HepG2 (cell line): ENCODE results near the gene CTU2.

ENCODE experiments used
- JUND ChIP-seq: sonication (generic); formaldehyde crosslinking; IDR thresholded peaks from 2 replicates; pipeline ENCODE4 v1.8.0; 2022; ENCODE audit warnings: mild to moderate bottlenecking, missing genetic modification reagents
- RFX1 ChIP-seq: fragments of 450-650 bp; IDR thresholded peaks from 2 replicates; pipeline ENCODE4 v1.6.1; 2017
- ZFP36 ChIP-seq: fragments of 150-350 bp; IDR thresholded peaks from 2 replicates; pipeline ENCODE4 v1.6.1; 2018; ENCODE audit warnings: borderline replicate concordance, low read length, low read depth; ENCODE audit not compliant: partially characterized antibody
- ZNF274 ChIP-seq: sonication (generic); formaldehyde crosslinking; IDR thresholded peaks from 2 replicates; pipeline ENCODE4 v1.5.1; 2020; ENCODE audit warnings: mild to moderate bottlenecking, missing genetic modification reagents
- ZNF331 ChIP-seq: sonication (generic); formaldehyde crosslinking; IDR thresholded peaks from 2 replicates; pipeline ENCODE4 v1.4.0; 2020; ENCODE audit warnings: missing genetic modification reagents
- TF ChIP-seq, protein P1 (sequence below): sonication (generic); formaldehyde crosslinking; conservative IDR thresholded peaks from 2 replicates; pipeline ENCODE4 v1.8.1; 2023; ENCODE audit warnings: missing genetic modification reagents
- TF ChIP-seq, protein P2 (sequence below): sonication (generic); formaldehyde crosslinking; IDR thresholded peaks from 2 replicates; pipeline ENCODE4 v1.5.0; 2020; ENCODE audit warnings: mild to moderate bottlenecking, missing genetic modification reagents, moderate library complexity
- TF ChIP-seq, protein P3 (sequence below): sonication (generic); formaldehyde crosslinking; IDR thresholded peaks from 2 replicates; pipeline ENCODE4 v1.4.0; 2020; ENCODE audit warnings: missing genetic modification reagents
- TF ChIP-seq, protein P4 (sequence below), 2 experiments: IDR thresholded peaks; 2 replicates each; pipeline ENCODE4 v1.6.1; 2011 to 2012; ENCODE audit warnings: low read length in 2 of 2, borderline replicate concordance in 1 of 2, low read depth in 1 of 2, mild to moderate bottlenecking in 1 of 2, moderate library complexity in 1 of 2

DNA sequence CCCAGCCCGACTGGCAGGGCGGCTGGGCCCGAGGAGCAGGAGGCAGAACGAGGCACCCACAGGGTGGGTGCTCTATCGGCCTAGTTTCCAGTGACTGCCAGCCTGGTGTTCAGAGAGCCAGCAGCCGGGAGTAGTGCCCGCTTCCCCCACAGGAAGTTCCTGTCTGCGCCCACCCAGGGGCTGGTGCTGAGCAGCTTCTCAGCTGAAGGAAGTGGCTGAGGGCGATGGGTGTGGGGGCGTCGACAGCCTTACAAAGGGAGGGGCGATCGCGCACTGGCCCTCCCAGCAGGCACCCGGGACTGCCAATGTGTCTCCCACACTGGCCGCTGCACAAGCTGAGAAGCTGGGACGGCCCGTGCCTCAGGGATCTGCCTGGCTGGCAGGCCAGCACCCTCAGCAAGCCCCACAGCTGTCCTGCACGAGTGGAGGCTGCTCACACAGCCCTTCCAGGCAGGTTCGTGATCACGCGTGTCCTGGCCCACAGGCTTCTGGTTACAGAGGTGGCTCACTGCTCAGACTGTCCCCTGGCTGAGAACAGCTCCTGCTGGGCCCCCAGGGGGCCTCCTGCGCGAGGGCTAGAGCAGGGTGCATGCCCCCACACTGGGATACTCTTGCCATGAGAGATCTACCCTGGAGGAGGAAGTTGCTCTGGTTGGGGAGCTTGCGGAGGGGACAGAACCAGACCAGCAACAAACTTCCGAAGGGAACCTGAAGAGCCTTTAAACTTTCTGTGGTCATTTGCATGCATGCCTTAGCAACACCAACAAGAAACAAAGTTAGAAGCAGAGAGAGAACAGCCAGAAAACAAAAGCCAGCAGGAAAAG, 2.6 kb upstream of the CTU2 start:
- TF ChIP-seq ZFP36 (no peak), JUND (CRISPR knock-in tag) (no peak), RFX1 (no peak), ZNF331 (CRISPR knock-in tag) (no peak), ZNF274 (CRISPR knock-in tag) (no peak)
- TF ChIP-seq, protein P1, sequence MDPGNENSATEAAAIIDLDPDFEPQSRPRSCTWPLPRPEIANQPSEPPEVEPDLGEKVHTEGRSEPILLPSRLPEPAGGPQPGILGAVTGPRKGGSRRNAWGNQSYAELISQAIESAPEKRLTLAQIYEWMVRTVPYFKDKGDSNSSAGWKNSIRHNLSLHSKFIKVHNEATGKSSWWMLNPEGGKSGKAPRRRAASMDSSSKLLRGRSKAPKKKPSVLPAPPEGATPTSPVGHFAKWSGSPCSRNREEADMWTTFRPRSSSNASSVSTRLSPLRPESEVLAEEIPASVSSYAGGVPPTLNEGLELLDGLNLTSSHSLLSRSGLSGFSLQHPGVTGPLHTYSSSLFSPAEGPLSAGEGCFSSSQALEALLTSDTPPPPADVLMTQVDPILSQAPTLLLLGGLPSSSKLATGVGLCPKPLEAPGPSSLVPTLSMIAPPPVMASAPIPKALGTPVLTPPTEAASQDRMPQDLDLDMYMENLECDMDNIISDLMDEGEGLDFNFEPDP, result no peak
- TF ChIP-seq, protein P2, sequence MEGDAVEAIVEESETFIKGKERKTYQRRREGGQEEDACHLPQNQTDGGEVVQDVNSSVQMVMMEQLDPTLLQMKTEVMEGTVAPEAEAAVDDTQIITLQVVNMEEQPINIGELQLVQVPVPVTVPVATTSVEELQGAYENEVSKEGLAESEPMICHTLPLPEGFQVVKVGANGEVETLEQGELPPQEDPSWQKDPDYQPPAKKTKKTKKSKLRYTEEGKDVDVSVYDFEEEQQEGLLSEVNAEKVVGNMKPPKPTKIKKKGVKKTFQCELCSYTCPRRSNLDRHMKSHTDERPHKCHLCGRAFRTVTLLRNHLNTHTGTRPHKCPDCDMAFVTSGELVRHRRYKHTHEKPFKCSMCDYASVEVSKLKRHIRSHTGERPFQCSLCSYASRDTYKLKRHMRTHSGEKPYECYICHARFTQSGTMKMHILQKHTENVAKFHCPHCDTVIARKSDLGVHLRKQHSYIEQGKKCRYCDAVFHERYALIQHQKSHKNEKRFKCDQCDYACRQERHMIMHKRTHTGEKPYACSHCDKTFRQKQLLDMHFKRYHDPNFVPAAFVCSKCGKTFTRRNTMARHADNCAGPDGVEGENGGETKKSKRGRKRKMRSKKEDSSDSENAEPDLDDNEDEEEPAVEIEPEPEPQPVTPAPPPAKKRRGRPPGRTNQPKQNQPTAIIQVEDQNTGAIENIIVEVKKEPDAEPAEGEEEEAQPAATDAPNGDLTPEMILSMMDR (CRISPR knock-in tag), result no peak
- TF ChIP-seq, protein P3, sequence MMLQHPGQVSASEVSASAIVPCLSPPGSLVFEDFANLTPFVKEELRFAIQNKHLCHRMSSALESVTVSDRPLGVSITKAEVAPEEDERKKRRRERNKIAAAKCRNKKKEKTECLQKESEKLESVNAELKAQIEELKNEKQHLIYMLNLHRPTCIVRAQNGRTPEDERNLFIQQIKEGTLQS (CRISPR knock-in tag), result no peak
- TF ChIP-seq, protein P4, sequence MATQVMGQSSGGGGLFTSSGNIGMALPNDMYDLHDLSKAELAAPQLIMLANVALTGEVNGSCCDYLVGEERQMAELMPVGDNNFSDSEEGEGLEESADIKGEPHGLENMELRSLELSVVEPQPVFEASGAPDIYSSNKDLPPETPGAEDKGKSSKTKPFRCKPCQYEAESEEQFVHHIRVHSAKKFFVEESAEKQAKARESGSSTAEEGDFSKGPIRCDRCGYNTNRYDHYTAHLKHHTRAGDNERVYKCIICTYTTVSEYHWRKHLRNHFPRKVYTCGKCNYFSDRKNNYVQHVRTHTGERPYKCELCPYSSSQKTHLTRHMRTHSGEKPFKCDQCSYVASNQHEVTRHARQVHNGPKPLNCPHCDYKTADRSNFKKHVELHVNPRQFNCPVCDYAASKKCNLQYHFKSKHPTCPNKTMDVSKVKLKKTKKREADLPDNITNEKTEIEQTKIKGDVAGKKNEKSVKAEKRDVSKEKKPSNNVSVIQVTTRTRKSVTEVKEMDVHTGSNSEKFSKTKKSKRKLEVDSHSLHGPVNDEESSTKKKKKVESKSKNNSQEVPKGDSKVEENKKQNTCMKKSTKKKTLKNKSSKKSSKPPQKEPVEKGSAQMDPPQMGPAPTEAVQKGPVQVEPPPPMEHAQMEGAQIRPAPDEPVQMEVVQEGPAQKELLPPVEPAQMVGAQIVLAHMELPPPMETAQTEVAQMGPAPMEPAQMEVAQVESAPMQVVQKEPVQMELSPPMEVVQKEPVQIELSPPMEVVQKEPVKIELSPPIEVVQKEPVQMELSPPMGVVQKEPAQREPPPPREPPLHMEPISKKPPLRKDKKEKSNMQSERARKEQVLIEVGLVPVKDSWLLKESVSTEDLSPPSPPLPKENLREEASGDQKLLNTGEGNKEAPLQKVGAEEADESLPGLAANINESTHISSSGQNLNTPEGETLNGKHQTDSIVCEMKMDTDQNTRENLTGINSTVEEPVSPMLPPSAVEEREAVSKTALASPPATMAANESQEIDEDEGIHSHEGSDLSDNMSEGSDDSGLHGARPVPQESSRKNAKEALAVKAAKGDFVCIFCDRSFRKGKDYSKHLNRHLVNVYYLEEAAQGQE (IDR thresholded peaks at IDR 0.05; ENCODE audit: borderline replicate concordance in 1 of 2, low read depth in 1 of 2, low read length in 2 of 2), result no peak
